ENCODE measurements around the gene CCDC47.

CCDC47 gene

DNA sequence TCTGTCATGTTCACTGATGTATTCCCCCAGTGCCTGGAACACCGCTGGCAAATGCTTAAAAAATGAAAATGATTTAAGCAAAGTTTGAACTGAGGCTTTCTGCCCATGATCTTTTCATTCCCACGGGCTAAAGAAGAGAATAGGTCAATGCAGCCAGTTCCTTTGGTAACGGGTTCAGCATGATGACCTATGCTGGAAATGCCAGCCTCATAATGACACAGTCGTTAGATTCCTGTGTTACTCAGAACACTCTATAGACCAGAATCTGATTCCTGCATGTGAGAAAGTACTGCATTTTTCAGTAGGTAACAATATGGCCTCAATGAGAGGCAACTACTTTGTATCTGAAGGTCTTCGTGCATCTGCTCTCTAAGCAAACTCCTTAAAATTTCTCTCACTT, 54.4 kb downstream of the CCDC47 start:
- DNase-seq, result no peak

DNA sequence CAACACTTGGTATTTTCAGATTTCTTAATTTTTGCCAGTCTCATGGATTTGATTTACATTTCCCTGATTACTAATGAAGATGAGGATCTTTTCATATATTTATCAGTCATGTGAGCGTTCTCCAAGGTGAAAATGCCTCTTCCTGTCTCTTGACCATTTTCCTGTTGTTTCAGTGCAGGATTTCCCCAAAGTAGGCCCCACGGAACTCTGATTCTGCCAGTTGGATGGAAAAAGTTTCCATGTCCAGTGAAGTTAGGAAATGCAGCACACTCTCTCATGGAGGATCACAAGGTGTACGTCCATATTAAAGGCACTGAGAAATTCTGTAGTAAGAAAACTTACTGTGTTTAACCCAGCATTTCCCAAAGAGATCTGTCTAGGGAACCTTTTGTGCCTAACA, 57.0 kb downstream of the CCDC47 start:
- no peak for DNase-seq

DNA sequence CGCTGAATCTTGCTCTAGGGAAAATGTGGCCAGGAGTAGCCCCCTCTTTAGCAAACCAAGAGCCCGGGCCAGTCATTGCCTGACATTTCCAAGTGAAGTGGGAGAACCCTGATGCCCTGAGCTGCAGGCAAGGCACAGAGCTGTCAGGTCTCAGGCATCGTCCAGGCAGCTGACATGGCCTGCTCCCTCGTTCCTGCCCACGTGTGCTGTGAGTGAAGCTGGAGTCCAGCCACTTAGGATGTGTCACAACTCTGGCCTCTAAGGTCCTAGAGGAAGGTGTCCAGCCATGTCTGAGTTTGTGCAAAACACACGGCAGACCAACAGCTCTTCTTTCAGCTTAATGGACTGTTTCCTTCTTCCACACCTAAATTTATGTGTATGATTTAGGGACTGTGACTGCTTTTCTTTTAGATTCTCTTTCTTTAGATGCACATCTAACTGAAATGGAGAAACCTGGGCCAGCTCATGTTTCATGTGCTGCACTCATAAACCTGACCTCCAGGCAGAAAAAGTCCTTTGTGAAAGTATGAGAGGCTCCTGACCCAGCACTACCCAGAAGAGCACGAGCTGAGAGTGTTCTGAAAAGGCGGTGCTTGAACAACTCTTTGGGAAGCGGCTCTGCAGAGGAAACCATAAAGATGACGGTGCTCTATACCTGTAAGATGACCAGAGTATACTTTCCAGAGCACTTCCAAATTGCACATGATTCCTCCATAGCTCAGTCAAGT, 58.7 kb downstream of the CCDC47 start:
- no peak for DNase-seq

DNA sequence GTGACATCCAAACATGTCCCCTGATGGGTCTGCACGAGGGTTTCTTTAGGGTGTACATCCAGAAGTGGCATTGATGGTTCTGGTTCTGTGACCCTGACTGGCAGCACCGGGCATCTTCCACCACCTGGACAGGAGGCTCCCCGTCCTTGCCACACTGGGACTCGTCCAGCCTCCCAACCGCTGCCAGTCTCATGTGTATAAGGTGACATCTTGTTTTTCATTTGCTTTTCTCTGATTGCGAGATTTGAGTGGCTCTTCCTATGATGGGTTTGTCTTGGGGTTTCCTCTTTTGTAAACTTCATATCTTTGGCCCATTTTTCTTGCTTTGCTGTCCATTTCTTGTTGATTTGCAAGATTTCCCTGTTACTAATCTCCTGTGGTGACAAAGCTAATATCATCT, 64.3 kb downstream of the CCDC47 start:
- no peak for DNase-seq

DNA sequence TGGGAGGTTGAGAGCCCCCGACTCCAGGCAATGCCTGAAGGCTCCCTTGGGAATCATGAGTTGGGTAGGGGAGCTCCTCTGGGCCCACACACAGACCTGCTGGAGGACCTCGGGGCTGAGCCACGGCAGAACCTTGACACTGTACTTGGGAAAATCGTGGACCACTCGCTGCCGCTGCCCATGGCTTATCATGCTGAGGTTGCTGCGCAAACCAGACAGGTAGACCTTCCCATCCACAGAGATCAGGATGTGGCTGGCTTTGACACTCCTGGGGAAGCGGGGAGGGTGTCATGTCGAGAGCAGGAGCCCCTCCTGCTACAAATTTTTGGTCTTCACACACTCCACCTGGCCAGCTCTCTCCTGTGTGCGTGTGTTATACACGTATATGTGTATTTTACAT, 66.2 kb downstream of the CCDC47 start:
- DNase-seq, result no peak

DNA sequence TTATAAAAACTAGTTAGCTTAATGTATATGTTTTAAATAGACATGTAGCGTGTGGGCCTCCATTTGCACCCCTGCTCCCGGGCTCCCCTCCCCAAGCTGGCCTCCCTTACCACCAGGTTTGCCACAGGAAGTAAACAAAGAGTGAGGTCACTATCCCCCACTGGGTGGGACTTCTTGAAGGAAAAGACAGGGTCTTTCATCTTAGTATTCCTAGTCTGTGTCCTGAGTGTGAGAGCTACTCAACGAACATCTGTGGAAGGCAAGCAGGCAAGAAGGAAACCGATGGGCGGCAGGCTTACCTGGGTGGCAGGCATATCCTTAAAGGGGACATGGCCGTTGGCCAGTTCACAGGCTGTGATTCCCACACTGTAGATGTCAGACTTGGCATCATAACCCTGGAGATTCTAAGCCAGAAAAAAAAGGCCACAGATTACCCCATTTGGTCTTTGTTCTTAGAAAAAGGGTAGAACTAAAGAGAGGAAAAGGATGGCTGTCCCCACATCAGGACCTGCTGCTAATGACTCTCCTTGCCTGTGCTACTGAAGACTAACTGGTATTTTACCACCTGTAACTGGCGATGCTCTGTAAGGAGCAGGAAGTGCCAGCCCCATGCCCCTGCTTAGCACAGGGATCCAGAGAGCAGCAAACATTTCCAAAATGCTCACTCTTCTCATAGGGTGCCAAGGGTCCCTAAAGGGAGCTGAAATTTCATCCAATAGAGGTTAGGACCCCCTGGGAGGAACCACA, 66.9 kb downstream of the CCDC47 start:
- DNase-seq, result no peak

DNA sequence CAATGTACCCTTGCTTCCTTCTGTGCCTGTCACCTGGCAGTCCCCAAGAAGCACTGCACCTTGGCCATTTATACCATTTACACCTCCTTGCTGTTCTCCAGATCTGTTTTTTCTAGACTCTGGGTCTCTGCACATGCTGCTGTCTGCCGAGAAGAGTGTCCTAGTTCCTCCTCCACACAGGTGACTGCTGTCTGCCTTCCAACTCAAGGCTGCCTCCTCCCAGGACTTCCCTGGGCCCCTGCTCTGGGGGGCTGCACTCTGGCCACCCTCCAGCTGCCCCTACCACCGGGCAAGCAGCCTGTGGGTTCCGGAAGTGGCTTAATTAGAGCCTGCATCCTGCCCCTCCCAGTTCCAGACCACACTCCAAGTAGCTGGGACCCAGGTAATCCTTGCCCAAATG, 67.7 kb downstream of the CCDC47 start:
- DNase-seq, result no peak

DNA sequence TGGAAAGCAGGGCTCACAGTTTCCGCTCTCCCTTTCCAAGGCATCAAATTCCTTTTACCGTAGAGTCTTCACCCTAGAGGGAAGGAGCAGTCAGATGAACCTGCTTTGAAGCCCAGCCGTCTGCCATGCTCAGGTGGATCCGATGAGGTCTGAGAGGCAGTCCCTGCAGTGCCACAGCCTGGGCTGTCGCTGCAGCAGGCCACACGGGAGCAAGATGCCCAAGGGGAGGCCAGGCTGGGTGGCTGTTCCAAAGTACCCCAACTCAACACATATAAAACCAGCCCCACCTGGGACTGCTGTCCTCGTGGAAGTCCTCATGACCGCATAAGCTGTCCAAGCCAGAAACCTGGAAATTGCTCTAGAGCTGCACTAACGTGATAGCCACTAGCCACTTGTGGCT, 68.6 kb downstream of the CCDC47 start:
- no peak for DNase-seq

DNA sequence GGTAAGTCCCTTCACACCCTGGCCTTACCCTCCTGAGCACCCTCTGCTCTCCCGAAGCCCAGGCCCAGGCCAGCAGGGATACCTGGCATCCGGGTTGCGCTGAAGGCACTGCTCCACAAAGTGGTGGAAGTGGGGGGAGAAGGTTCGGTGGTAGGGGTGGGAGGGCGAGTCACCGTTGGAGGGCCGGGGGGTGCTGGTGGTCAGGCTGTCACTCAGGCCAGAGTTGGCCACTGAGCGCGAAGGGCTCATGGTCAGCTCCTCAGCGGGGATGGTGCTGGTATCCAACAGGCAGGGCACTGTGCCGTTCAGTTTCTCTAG, 69.2 kb downstream of the CCDC47 start:
- no peak for DNase-seq

DNA sequence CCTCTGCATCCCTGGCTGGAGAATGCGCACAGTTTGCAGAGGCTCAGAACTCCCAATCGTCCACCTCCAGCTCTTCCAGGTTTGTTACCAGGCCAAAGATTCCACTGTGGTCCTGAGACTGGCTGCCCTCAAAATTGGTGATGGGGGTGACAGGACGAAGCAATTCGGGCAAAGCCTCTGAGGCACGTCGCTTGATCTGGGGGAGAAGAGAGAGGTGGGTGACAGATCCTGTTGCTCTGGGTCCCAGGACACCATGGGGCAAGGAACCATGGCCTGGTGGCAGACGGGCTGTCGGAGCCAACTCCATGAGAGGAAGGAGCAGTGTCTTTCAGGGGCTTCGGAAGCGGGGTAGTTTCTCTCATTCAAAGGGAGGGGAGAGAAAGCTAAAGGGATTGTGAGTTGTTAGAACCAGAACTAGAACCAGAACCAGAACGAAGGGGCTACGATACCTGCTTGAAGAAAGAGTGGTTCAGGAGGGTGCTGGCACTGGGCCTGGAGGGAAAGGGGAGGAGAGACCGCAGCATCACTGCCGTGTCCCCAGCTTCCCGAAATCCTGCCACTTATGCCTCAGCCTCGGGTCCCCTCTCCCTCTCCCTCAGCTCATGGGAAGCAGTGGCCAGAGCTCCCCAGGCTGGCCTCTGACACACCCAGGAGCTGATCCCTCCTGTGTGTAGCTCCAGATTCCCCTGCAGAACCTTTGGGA, 69.7 kb downstream of the CCDC47 start:
- DNase-seq, result no peak

DNA sequence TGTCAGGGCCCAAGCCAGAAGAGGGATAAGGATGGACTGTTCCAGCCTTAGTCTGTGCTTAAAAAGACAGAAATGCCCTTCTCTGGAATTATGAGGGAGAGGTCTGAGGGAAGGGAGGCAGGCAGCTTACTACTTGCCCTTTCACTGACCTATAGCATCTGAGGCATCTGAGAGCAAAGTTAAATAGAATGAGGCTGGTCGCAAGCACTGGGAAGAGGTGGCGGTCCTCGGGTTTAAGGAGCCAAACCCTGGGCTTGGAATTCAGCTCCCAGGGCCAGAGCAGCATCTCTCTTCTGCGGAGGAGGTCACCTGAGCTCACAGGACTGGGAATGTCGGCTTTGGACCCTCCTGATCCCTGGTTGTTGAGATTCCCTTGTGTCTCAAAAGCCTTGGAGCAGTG, 70.4 kb downstream of the CCDC47 start:
- DNase-seq, result no peak

DNA sequence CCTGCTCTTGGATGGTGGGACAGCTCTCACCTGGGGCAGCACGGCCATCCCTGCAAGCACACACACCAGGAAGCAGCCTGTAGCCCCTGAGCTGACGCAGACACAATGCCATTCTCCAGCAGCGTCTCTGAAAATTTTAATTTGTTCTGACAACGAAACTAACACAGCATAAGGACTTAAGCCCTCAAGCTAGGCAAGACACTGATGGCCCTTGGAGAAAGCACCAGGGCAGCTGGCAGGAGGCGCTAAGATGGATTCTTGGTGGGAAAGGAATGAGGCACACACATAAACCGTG, 70.7 kb downstream of the CCDC47 start:
- no peak for DNase-seq

DNA sequence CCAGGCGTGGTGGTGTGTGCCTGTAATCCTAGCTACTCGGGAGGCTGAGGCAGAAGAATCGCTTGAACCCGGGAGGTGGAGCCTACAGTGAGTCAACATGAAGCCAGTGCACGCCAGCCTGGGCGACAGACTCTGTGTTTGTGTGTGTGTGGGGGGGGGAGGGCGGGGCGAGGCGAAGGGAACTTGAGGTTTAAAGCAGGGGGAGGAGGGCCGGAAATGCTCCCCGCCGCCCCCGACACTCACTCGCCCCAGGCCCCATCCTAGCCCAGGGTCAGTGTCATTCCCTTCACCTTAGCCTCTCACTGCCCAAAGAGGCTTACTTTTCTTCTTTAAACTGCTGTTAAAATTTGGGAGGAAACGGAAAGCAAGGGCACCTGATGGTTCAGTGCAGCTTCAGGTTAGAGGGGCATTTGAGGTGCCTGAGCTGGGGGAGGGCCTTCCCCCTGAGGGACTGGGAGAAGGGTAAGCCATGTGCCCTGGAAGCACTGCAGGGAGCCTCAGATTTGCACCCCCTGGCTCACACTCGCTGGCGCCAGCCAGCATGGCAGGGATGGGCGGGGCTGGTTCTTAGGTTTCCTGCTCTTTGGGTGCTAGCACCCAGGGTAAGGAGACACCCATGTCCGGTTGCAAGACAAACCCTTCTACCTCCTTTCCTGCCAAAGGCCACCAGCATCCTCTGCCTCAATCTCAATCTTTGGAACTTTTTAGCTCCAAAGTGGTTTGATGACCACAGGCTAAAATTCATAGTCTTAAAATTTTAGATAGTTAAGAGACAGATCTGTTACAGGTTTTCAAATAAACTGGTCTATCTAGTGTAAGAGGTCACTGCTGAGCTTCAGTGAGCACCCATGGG, 71.3 kb downstream of the CCDC47 start:
- DNase-seq, result no peak

DNA sequence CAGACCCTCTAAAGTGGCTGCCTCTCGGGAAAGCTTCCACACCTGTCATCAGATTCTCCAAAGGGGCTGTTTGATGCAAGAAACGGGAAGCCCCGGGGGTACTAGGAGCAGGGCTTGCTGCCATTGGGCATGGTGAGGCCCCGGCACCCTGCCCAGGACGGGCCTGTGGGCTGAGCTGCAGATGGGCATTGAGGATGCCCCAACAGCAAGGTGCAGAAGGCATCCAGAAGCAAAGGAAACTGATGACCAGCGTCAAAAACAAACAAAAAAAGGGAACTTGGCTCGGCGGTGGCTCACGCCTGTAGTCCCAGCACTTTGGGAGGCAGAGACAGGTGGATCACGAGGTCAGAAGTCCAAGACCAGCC, 72.0 kb downstream of the CCDC47 start:
- DNase-seq, result no peak

DNA sequence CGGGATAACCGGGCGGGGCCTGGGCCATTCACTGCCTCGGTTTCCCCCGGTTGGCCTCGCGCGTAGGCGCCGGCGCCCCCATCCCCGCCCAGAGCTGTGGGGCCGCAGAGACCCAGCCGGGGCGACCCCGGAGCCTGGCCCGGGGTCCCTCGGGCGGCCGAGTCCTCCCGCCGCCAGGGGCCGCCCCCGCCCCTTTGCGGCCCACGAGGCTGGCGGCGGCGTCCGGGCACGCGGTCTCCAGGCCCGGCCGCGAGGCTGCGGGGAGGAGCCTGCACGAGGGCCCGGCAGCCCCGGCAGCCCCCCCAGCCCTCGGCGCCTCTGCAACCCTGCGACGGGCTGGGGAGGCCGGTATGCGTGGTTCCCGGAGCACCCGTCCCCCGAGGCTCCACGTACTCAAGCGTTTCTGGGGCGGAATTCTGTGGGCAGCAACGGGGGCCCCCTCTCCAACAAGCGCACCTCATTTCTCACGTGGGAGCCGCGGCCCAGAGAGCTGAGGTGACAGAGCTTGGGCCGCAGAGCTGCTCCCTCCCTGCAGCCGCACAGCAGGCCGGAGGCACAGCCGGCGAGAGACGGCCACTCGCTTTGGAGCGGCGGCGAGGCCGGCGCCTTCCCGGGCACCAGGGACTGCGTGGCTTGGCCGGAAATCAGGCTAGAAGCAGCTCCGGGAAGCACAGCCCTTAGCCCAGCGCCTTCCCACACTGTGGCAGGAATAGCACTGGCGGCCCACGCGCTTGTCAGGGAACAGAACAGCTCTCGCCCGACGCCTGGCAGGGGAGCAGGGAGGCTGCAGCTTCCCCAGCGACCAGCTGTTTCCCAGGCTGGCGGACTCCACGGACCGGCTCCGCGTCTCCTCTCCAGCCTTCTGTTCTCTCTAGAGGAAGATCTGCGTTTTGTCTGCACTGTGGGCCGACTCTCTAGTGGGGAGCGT, 72.6 kb downstream of the CCDC47 start:
- DNase-seq, result no peak

DNA sequence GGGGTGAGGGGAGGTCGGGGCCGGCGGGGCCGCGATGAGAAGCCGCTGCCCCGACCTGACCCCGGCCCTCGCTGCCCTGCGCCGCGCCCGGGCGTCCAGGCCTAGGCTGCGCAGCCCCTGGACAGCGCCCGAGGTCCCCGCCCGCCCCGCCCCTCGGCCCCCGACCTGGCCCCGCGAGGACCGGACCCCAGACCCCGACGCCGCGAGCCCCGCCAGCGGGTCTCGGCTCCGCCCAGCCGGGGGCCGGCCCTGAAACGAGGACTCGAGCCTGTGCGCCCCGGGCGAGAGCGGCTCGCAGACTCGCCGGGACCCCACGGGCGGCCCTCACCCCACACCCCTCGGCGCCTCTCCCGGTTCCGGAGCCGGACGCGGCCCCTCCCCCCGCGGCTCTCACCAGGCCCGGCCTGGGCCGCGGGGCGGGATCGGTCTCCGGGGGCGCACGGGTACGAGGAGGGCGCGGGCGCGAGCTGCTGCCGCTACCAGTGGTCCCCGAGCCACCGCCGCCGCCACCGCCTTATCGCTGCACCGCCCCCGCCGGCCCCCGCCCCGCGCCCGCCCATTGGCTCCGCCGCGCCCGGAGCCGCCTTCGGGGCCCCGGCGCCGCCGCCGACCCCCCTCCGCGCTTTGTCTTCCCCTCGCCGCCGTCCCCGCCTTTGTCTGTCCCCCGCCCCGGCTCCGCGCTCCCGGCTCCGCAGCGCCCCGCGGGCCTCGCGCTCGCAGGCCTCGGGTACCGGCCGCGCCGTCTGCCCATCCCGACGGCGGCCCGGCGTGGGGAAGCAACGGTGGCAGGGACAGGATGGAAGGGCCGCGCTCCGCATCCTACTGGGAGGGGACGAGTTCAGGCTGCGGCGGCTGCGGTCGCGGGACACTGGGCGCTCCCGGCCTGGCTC, 73.5 kb downstream of the CCDC47 start, which contains the start of gene LIMD2:
TSS of gene LIMD2 (minus strand) at position 488 of the 890 bp plus-strand sequence. CDS start 827 bp downstream, outside the sequence.
- peak in 1 of 2 experiments; percentile 35 for DNase-seq

DNA sequence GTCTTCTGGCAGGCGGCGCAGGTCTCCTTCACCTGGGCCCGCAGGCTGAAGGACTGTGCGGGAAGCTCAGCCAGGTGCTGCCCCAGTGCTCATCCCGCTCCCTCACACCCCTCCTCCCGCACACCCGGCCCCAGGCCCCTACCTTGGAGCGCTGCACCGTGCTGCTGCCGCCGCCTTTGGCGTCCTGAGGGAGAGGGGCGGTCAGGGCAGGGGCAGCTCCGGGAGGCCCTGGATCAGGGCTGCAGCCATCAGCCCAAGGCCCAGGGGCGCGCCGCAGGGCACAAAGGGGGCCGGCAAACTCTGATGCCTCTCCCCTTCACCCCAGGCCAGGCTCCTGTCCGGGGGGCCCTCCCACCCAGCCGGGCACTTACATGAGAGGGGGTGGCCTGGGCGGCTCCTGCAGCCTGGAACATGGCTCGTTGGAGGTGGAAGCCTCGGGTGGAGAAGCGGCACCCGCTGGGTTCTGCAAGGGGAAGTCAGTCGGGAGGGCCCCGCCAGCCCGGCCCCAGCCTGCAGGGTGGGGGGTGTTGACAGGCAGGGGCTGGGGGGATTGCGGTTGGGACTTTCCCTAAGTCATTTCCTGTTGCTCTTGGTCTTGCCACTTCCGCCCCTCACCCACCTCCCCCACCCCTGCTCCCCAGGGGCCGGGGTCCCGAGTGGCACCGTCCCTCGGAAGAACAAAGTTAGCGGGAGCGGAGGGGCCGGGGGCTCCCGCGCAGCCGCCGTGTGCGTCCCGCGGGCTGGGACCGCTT, 74.3 kb downstream of the CCDC47 start:
- no peak for DNase-seq

DNA sequence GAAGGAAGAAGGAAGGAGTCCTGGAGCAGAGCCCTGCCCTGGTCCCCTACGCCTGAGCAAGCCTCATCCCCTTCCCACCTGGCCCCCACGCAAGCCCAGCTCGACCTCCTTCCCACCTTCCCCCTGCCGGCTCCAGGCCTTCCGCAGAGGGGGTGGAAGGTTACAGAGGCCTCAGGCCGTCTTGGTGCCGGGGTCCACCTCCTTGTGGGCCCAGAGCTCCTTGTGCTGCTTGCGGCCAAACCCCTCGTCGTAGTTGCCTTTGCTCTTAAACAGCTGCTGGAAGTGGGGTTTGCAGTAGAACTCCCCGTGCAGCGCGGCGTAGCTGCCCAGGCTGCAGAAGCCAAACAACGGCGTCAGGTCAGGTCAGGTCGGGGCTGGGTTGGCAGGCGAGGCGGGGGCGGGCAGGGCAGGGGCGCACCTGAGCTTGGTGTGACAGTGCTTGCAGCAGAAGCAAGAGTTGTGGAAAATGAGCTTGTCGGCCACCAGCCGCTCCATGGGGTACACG, 75.0 kb downstream of the CCDC47 start:
- no peak for DNase-seq

DNA sequence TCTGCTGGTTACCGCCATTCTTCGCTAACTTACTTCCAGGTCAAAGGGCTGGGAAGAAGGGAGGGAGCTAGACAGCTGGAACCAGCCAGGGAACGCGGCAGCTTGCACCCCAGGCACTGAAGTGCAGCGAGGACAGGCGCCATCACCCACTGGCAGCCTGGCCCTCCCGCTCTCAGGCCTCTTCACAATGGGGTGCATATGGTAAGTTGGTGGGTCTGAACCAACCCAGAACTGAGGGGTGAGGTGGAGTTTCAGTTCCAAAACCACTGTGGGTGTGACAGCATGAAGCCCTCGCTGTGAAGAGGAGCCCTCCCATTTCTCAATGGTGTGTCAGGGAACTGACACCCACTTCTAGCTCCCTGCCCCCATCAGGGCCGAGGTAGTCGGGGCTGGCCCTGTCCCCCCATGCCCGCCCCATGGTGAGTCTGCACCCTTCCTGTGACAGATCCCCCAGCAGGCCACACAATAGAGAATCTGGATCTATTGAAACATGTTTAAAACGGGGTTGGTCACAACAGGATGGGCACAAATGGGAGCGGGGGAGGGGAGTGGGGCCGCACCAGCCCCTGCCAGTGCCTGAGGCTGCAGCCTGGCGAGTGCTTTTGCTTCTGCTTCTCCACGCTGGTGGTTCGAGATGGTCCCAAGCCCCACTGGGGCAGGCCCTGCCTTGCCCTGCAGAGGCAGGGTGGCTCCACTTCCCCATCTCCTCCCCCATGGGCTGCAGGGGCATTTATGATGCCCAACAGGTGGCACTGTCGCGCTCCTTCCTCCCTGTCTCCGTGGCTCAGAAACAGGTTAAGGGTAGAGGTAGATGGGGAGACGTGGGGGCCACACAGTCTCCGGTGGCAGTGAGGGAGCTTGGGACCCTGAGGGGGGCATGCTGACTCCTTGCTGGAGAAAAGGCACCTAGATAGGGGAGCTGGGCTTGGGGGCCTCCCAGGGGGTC, 75.8 kb downstream of the CCDC47 start:
- no peak for DNase-seq
